Activated CD4-positive, alpha-beta T cell treated with anti-CD3 and anti-CD28 coated beads, Interleukin-2, amount 10 ng/mL, durations not matched to agents 7 days and 5 days (primary cell): ENCODE results near the gene TNNI2. TPM values are rescaled to one million over a fixed set of nuclear protein-coding genes. Genes with fewer than 3 reads are reported as not detected.
"Not testable (repeated sequence)": the region's sequence is repeated elsewhere in the genome, so short reads cannot be mapped to it uniquely, and the experiment has no call there.

Experiments
- CTCF ChIA-PET: fragments of 350-600 bp; sonication (Branson Sonifier 250); formaldehyde crosslinking; loops from one replicate; lab custom pipeline; 2021; ENCODE audit warnings: antibody characterized with exemption; lab: Charles Lee
- POLR2A ChIA-PET: fragments of 350-600 bp; sonication (Branson Sonifier 250); formaldehyde crosslinking; loops from one replicate; lab custom pipeline; 2021; ENCODE audit warnings: antibody characterized with exemption; lab: Charles Lee
- DNase-seq: peaks from one replicate; pipeline ENCODE4 v3.0.0-alpha.2; 2020
- H3K27ac Mint-ChIP-seq: one replicate; pipeline ENCODE4 v1.8.0; 2021; ENCODE audit warnings: mild to moderate bottlenecking, moderate library complexity, mixed read lengths
- H3K27me3 Mint-ChIP-seq: one replicate; pipeline ENCODE4 v1.8.0; 2021; ENCODE audit warnings: mixed read lengths
- H3K36me3 Mint-ChIP-seq: one replicate; pipeline ENCODE4 v1.8.0; 2021; ENCODE audit warnings: low read depth, mixed read lengths
- H3K4me1 Mint-ChIP-seq: one replicate; pipeline ENCODE4 v1.8.0; 2021; ENCODE audit warnings: mixed read lengths
- H3K4me3 Mint-ChIP-seq: one replicate; pipeline ENCODE4 v1.8.0; 2021; ENCODE audit warnings: mild to moderate bottlenecking, moderate library complexity, mixed read lengths
- H3K9me3 Mint-ChIP-seq: one replicate; pipeline ENCODE4 v1.8.0; 2021; ENCODE audit warnings: mixed read lengths
- total RNA-seq, 2 experiments: library from RNA; stranded (reverse); gene quantifications; one replicate each; pipeline ENCODE4 v1.2.3, GENCODE V29; 2021

Gene TNNI2
- total RNA-seq, 2 experiments from 2014 or later: not detected

GRCh38 chr11:1870721-1871466 lies 32.1 kb downstream of the TNNI2 start:
- H3K27ac Mint-ChIP-seq: peak overlapping the region; percentile 78

GRCh38 chr11:1871531-1871930 lies 32.8 kb downstream of the TNNI2 start:
- peaks cover 44% of the 10 kb centered on the region for H3K4me1 Mint-ChIP-seq
- ChIA-PET CTCF (no interaction called here), POLR2A (no interaction called here)
- H3K4me3 Mint-ChIP-seq: no peak overlapping the region
- H3K36me3 Mint-ChIP-seq: peaks cover 13% of the 10 kb centered on the region
- no peak for DNase-seq
- H3K27me3 Mint-ChIP-seq: no peaks in the 10 kb centered on the region
- H3K9me3 Mint-ChIP-seq: no peaks in the 10 kb centered on the region
- no peak overlapping the region for H3K27ac Mint-ChIP-seq

More at GRCh38 chr11:1870721-1871466, 32.1 kb downstream of the TNNI2 start:
- POLR2A ChIA-PET: no interaction called here
- peaks cover 44% of the 10 kb centered on the region for H3K4me1 Mint-ChIP-seq
- peak; percentile 48 for DNase-seq
- H3K27me3 Mint-ChIP-seq: no peaks in the 10 kb centered on the region
- peak overlapping the region; percentile 39 for H3K4me3 Mint-ChIP-seq
- CTCF ChIA-PET: interaction anchor here (0.9 to 1.6 kb wide), 2 partner anchors 17 to 39 kb away, joined by 3 read pairs; no protein-coding TSS in a partner anchor
- H3K36me3 Mint-ChIP-seq: peaks cover 13% of the 10 kb centered on the region
- no peaks in the 10 kb centered on the region for H3K9me3 Mint-ChIP-seq

DNA sequence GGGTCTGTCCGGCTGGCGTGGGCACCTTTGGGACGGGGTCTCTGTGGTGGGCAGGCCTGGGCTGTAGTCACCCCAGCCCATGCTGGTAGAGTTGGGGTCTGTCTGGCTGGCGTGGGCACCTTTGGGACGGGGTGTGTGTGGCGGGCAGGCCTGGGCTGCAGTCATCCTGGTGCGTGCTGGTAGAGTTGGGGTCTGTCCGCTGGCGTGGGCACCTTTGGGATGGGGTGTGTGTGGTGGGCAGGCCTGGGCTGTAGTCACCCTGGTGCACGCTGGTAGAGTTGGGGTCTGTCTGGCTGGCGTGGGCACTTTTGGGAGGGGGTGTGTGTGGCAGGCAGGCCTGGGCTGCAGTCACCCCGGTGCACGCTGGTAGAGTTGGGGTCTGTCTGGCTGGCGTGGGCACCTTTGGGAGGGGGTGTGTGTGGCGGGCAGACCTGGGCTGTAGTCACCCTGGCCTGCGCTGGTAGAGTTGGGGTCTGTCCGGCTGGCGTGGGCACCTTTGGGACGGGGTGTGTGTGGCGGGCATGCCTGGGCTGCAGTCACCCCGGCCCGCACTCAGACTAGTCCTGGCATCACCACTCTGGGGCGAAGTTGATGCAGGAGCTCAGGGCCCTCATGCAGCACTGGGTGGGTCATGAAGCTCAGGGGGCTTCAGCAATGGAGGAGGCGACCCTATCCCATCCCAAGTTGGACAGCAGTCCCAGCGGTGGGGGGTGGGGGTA lies 33.6 kb downstream of the TNNI2 start:
- CTCF ChIA-PET: interaction anchor here (0.9 to 1.4 kb wide), 2 partner anchors 10 to 16 kb away, joined by 4 to 5 read pairs; no protein-coding TSS in a partner anchor
- H3K9me3 Mint-ChIP-seq: no peaks in the 10 kb centered on the region
- peaks cover 13% of the 10 kb centered on the region for H3K36me3 Mint-ChIP-seq
- no peak overlapping the region for H3K27ac Mint-ChIP-seq
- H3K4me3 Mint-ChIP-seq: no peak overlapping the region
- POLR2A ChIA-PET: no interaction called here
- no peak for DNase-seq
- no peaks in the 10 kb centered on the region for H3K27me3 Mint-ChIP-seq
- peaks cover 44% of the 10 kb centered on the region for H3K4me1 Mint-ChIP-seq

- H3K4me1 Mint-ChIP-seq: peaks cover 46% of the 10 kb centered on the region
- no peak overlapping the region for H3K4me3 Mint-ChIP-seq
- ChIA-PET POLR2A (no interaction called here), CTCF (interaction anchor here (0.9 to 1.4 kb wide), 2 partner anchors 9 to 15 kb away, joined by 4 to 5 read pairs; no protein-coding TSS in a partner anchor)
- peak overlapping the region; percentile 69 for H3K27ac Mint-ChIP-seq
- H3K27me3 Mint-ChIP-seq: no peaks in the 10 kb centered on the region
- no peak for DNase-seq
- H3K36me3 Mint-ChIP-seq: peaks cover 13% of the 10 kb centered on the region
- no peaks in the 10 kb centered on the region for H3K9me3 Mint-ChIP-seq
These were observed 34.4 kb downstream of the TNNI2 start for GRCh38 chr11:1873048-1873812.

GRCh38 chr11:1873813-1874150 lies 35.0 kb downstream of the TNNI2 start:
- H3K4me3 Mint-ChIP-seq, DNase-seq, H3K9me3 Mint-ChIP-seq, H3K27me3 Mint-ChIP-seq, POLR2A ChIA-PET: not testable (repeated sequence)
- H3K27ac Mint-ChIP-seq: peak overlapping the region; percentile 69
- H3K36me3 Mint-ChIP-seq: peaks cover 13% of the 10 kb centered on the region
- CTCF ChIA-PET: interaction anchor here (1.4 kb wide), 1 partner anchor 9 kb away, joined by 4 read pairs; no protein-coding TSS in a partner anchor
- peaks cover 45% of the 10 kb centered on the region for H3K4me1 Mint-ChIP-seq

GRCh38 chr11:1874441-1875092 lies 35.8 kb downstream of the TNNI2 start:
- H3K4me1 Mint-ChIP-seq: peaks cover 38% of the 10 kb centered on the region
- H3K27me3 Mint-ChIP-seq, CTCF ChIA-PET, POLR2A ChIA-PET, DNase-seq, H3K4me3 Mint-ChIP-seq, H3K9me3 Mint-ChIP-seq, H3K36me3 Mint-ChIP-seq, H3K27ac Mint-ChIP-seq: not testable (repeated sequence)

DNA sequence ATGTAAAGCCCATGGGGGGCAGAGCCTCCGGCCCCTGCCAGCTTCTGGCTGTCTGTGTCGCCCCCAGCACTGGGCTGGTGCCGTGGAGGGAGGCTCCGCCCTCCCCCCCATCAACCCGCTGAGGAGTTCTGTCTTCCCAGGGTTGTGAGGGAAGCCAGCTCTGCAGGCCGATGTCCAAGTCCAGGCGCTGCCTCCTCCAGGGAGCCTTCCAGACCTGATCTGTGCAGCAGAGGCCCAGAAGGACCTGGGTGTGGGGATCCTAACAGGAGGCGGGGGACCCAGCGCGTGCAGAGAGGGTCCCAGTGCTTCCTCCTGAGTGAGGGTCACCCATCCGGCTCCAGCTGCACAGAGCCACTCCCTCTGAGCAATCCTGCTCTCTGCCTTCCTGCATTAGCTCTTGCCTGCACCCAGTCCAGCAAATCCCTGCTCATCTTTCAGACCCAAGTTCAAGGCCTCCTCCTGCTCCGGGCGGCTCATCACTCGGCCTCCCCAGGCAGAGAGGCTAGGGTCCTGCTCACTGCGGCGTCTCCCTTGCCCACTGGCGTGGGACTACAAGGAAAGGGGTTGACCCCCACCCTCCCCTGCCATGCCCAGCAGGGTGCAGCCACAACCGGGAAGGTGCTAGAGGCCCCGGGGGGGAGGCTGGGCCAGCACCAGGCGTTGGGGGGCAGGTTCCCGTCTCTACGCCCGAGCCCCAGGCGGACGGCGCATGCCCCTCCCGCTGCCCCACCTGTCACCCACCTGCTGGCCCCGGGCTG lies 36.5 kb downstream of the TNNI2 start:
- Mint-ChIP-seq H3K4me3 (no peak overlapping the region), H3K4me1 (peaks cover 37% of the 10 kb centered on the region), H3K9me3 (no peaks in the 10 kb centered on the region), H3K27me3 (no peaks in the 10 kb centered on the region), H3K27ac (no peak overlapping the region), H3K36me3 (peaks cover 9% of the 10 kb centered on the region)
- ChIA-PET POLR2A (no interaction called here), CTCF (interaction anchor here (1.5 to 1.7 kb wide), 4 partner anchors 15 to 74 kb away, joined by 3 to 9 read pairs (median 4); no protein-coding TSS in a partner anchor)
- no peak for DNase-seq

DNA sequence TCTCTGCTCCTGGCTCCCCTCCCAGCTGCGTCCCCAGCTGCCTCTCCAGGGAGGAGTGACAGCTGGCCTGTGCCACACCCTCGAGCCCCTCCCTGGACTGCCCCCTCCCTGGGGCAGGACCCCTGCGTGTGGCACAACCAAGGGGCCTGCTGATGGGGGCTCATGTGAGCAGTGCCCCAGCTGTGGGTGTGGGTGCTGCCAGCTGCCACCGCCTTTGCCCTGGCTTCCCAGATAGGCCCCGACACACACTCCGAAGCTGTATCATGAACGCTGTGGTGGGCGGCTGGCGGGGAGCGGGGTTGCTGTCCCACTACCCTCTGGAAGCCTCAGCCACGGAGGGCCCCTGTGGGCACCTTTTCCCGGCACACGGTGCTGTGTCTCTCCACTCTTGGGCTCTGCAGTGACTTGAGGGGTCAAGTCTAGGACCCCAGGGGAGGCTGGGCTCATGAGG lies 37.1 kb downstream of the TNNI2 start:
- CTCF ChIA-PET: interaction anchor here (0.8 to 1.7 kb wide), 7 partner anchors 15 to 73 kb away, joined by 3 to 9 read pairs (median 3); partner anchors contain the start of gene LSP1
- DNase-seq, H3K9me3 Mint-ChIP-seq, H3K4me3 Mint-ChIP-seq, POLR2A ChIA-PET, H3K36me3 Mint-ChIP-seq, H3K27ac Mint-ChIP-seq, H3K27me3 Mint-ChIP-seq: not testable (repeated sequence)
- peaks cover 36% of the 10 kb centered on the region for H3K4me1 Mint-ChIP-seq

DNA sequence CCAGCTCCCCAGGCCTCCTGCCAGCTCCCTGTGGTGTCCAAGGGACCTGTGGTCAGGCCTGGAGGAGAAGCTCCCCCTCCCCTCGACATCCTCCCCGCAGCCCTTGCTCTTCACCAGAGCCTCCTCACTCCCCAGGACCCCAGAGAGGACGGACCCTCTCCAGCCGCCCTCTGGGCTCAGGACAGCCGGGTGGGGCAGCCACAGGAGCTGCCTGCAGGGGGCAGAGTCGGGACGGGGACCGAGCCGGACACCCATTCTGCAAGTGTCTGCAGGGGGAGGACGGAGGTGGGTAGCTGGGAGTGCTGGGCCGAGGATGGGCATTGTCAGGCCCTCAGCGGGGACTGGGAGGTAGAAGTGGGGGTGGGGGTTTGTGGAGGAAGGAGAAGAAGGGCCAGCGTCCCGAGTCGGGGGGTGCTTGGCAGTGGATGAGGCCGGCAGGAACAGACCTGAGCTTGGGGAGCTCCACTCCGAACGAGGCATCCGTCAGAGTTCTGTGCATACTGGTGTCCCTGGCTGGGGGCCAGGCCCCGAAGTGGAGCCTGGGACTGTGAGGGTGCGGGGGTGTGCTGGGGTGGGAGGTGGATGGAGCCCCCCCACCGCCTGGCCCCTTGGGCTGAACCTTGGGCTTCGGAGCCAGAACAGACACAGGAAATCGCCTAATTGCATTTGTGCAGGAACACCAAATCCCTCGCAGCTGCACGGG lies 37.7 kb downstream of the TNNI2 start:
- Mint-ChIP-seq H3K9me3 (no peaks in the 10 kb centered on the region), H3K4me1 (peaks cover 36% of the 10 kb centered on the region), H3K36me3 (peaks cover 7% of the 10 kb centered on the region), H3K27me3 (no peaks in the 10 kb centered on the region), H3K4me3 (no peak overlapping the region), H3K27ac (no peak overlapping the region)
- no peak for DNase-seq
- ChIA-PET CTCF (interaction anchor here (0.8 to 1.9 kb wide), 8 partner anchors 14 to 72 kb away, joined by 3 to 9 read pairs (median 4); partner anchors contain the start of gene LSP1), POLR2A (interaction anchor here (0.6 kb wide), 1 partner anchor 13 kb away, joined by 3 read pairs; no protein-coding TSS in a partner anchor)

GRCh38 chr11:1877211-1878136 lies 38.7 kb downstream of the TNNI2 start:
- H3K4me1 Mint-ChIP-seq: peaks cover 34% of the 10 kb centered on the region
- no peak for DNase-seq
- POLR2A ChIA-PET: interaction anchor here (0.6 kb wide), 1 partner anchor 28 kb away, joined by 4 read pairs; no protein-coding TSS in a partner anchor

More at GRCh38 chr11:1877211-1878136, 38.7 kb downstream of the TNNI2 start:
- CTCF ChIA-PET: interaction anchor here (1.9 kb wide), 1 partner anchor 45 kb away, joined by 4 read pairs; no protein-coding TSS in a partner anchor
- no peak overlapping the region for H3K4me3 Mint-ChIP-seq
- H3K27me3 Mint-ChIP-seq: no peaks in the 10 kb centered on the region
- no peak overlapping the region for H3K27ac Mint-ChIP-seq
- H3K9me3 Mint-ChIP-seq: no peaks in the 10 kb centered on the region
- peaks cover 4% of the 10 kb centered on the region for H3K36me3 Mint-ChIP-seq
